ENCODE results near the gene NFE2L2.
"Not testable (repeated sequence)": the region's sequence is repeated elsewhere in the genome, so short reads cannot be mapped to it uniquely, and the experiment has no call there.

NFE2L2 gene

DNA sequence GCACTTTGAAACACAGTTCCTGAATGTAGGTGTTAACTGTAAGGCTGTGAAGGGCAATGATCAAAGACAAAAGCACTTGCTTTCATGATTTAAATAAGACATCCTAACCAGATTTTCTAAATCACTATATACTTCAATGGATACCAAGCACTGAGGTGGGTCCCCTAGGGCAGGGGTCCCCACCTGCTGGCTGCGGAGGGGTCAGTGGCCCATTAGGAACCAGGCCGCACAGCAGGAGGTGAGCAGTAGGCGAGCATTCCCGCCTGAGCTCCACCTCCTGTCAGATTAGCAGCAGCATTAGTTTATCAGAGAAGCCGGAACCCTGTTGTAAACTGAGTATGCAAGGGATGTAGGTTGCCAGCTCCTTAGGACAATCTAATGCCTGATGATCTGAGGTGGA lies 7.1 kb downstream of the NFE2L2 start:
- Mint-ChIP-seq H3K4me1 (ENCODE audit: low read depth) (peaks cover 67% of the 10 kb centered on the region), H3K9me3 (no peaks in the 10 kb centered on the region), H3K27ac (no peak overlapping the region), H3K4me3 (no peak overlapping the region), H3K36me3 (ENCODE audit: low read depth) (peaks cover 77% of the 10 kb centered on the region), H3K27me3 (no peaks in the 10 kb centered on the region)
- intact Hi-C loops (cut with micrococcal nuclease), result loop anchor here (10.0 kb wide), 1 partner anchor 137 kb away; the partner anchor contains the start of gene AGPS

GRCh38 chr2:177256695-177257094 lies 7.8 kb downstream of the NFE2L2 start:
- no peak overlapping the region for H3K27ac Mint-ChIP-seq
- peak overlapping the region; percentile 20 for H3K4me3 Mint-ChIP-seq
- intact Hi-C loops (cut with micrococcal nuclease), result loop anchor here (10.0 kb wide), 1 partner anchor 138 kb away; the partner anchor contains the start of gene AGPS

DNA sequence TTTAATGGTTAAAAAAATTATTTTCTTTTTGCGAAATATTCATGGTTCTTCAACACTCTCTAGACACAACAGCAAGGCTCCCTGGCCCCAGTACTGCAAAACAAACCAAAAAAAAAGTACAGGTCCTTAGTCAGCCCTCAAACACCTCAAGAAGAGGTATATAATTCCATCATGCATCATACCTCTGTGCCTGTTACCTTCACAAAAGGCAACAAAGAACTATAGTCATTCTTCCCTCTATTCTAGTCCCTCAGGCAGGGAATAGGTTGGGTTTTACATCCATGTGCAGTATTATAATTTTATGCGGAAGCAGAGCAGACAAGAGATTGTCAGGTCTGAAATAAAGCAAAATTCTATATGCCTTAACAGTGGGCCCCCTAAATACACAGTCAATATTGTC lies 8.5 kb downstream of the NFE2L2 start:
- H3K4me1 Mint-ChIP-seq (ENCODE audit: low read depth), result peaks cover 82% of the 10 kb centered on the region
- H3K27me3 Mint-ChIP-seq, result no peaks in the 10 kb centered on the region
- intact Hi-C loops (cut with micrococcal nuclease), result loop anchor here (10.0 kb wide), 1 partner anchor 139 kb away; the partner anchor contains the start of gene AGPS
- no peaks in the 10 kb centered on the region for H3K9me3 Mint-ChIP-seq
- H3K4me3 Mint-ChIP-seq, result no peak overlapping the region
- no peak overlapping the region for H3K27ac Mint-ChIP-seq
- H3K36me3 Mint-ChIP-seq (ENCODE audit: low read depth), result peaks cover 85% of the 10 kb centered on the region

More at GRCh38 chr2:177256695-177257094, 7.8 kb downstream of the NFE2L2 start:
- no peaks in the 10 kb centered on the region for H3K9me3 Mint-ChIP-seq
- no peaks in the 10 kb centered on the region for H3K27me3 Mint-ChIP-seq
- H3K4me1 Mint-ChIP-seq (ENCODE audit: low read depth), result peaks cover 75% of the 10 kb centered on the region
- peaks cover 85% of the 10 kb centered on the region for H3K36me3 Mint-ChIP-seq (ENCODE audit: low read depth)

GRCh38 chr2:177255227-177255601 lies 9.3 kb downstream of the NFE2L2 start:
- peaks cover 85% of the 10 kb centered on the region for H3K36me3 Mint-ChIP-seq (ENCODE audit: low read depth)
- no peak overlapping the region for H3K4me3 Mint-ChIP-seq
- H3K27ac Mint-ChIP-seq, result peak overlapping the region; percentile 55
- no peaks in the 10 kb centered on the region for H3K9me3 Mint-ChIP-seq
- H3K27me3 Mint-ChIP-seq, result no peaks in the 10 kb centered on the region
- peaks cover 83% of the 10 kb centered on the region for H3K4me1 Mint-ChIP-seq (ENCODE audit: low read depth)
- intact Hi-C loops (cut with micrococcal nuclease), result loop anchor here (10.0 kb wide), 1 partner anchor 140 kb away; the partner anchor contains the start of gene AGPS

DNA sequence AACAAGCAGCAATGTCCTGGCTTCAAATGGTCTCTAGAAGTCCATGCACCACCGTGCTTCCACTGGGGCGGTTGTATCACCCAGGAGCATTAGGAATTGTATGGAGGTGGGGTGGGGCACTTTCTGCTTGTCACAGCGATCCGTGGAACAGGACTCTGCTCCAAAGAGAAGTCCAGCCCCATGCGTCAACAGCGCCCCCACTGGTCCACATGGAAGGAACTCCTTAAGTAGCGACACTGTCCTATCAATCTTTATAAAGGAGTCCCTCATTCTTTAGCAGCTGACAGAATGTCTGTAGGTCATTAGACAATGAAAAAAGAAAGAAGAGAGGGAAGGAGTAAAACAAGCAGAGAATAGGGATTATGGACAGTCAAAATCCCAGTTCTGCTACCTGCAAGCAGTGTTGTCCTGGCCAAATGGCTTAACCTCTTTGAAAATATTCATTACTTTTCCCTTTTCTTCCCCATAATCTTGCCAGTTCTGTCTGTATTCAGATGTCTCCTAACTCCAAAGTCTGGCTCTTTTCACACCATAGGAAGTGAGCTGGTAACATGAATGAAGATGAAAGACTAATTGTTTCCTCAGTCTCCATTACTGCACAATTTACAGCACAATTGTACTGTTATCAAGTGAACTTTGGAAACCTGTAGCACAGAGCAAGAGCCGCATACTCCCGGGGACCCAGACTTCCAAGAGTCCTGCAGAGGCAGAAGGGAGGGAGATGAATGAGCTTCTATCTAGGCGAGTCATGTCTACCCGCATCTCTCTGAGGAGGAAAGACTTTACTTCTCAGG lies 9.9 kb downstream of the NFE2L2 start:
- no peaks in the 10 kb centered on the region for H3K27me3 Mint-ChIP-seq
- peak overlapping the region; percentile 55 for H3K27ac Mint-ChIP-seq
- intact Hi-C loops (cut with micrococcal nuclease), result loop anchor here (10.0 kb wide), 1 partner anchor 140 kb away; the partner anchor contains the start of gene AGPS
- H3K36me3 Mint-ChIP-seq (ENCODE audit: low read depth), result peaks cover 85% of the 10 kb centered on the region
- peaks cover 85% of the 10 kb centered on the region for H3K4me1 Mint-ChIP-seq (ENCODE audit: low read depth)
- no peaks in the 10 kb centered on the region for H3K9me3 Mint-ChIP-seq
- H3K4me3 Mint-ChIP-seq, result no peak overlapping the region

GRCh38 chr2:177253704-177254103 lies 10.8 kb downstream of the NFE2L2 start:
- Mint-ChIP-seq H3K27me3 (no peaks in the 10 kb centered on the region), H3K4me1 (ENCODE audit: low read depth) (peaks cover 89% of the 10 kb centered on the region), H3K9me3 (no peaks in the 10 kb centered on the region), H3K36me3 (ENCODE audit: low read depth) (peaks cover 81% of the 10 kb centered on the region), H3K27ac (no peak overlapping the region), H3K4me3 (no peak overlapping the region)
- intact Hi-C loops (cut with micrococcal nuclease), result loop anchor here (10.0 kb wide), 1 partner anchor 141 kb away; the partner anchor contains the start of gene AGPS

- intact Hi-C loops (cut with micrococcal nuclease), result loop anchor here (10.0 kb wide), 1 partner anchor 142 kb away; the partner anchor contains the start of gene AGPS
- Mint-ChIP-seq H3K9me3 (no peaks in the 10 kb centered on the region), H3K4me3 (peak overlapping the region; percentile 1), H3K27ac (peak overlapping the region; percentile 75), H3K36me3 (ENCODE audit: low read depth) (peaks cover 79% of the 10 kb centered on the region), H3K4me1 (ENCODE audit: low read depth) (peaks cover 90% of the 10 kb centered on the region), H3K27me3 (no peaks in the 10 kb centered on the region)
Measured at GRCh38 chr2:177252808-177253531, 11.6 kb downstream of the NFE2L2 start.

- H3K4me1 Mint-ChIP-seq (ENCODE audit: low read depth), result peaks cover 84% of the 10 kb centered on the region
- peak overlapping the region; percentile 55 for H3K4me3 Mint-ChIP-seq
- intact Hi-C loops (cut with micrococcal nuclease), result loop anchor here (10.0 kb wide), 1 partner anchor 144 kb away; the partner anchor contains the start of gene AGPS
- peaks cover 72% of the 10 kb centered on the region for H3K36me3 Mint-ChIP-seq (ENCODE audit: low read depth)
- H3K27me3 Mint-ChIP-seq, result no peaks in the 10 kb centered on the region
- no peaks in the 10 kb centered on the region for H3K9me3 Mint-ChIP-seq
- peak overlapping the region; percentile 75 for H3K27ac Mint-ChIP-seq
Measured at GRCh38 chr2:177251165-177251542, 13.4 kb downstream of the NFE2L2 start.

- Mint-ChIP-seq H3K9me3 (no peaks in the 10 kb centered on the region), H3K27me3 (no peaks in the 10 kb centered on the region), H3K4me3 (no peak overlapping the region), H3K36me3 (ENCODE audit: low read depth) (peaks cover 69% of the 10 kb centered on the region), H3K4me1 (ENCODE audit: low read depth) (peaks cover 84% of the 10 kb centered on the region), H3K27ac (no peak overlapping the region)
- intact Hi-C loops (cut with micrococcal nuclease), result loop anchor here (10.0 kb wide), 1 partner anchor 144 kb away; the partner anchor contains the start of gene AGPS
Measured at GRCh38 chr2:177250461-177250860, 14.1 kb downstream of the NFE2L2 start.

- H3K9me3 Mint-ChIP-seq, result no peaks in the 10 kb centered on the region
- intact Hi-C loops (cut with micrococcal nuclease), result no loop called here
- peaks cover 83% of the 10 kb centered on the region for H3K4me1 Mint-ChIP-seq (ENCODE audit: low read depth)
- no peak overlapping the region for H3K4me3 Mint-ChIP-seq
- H3K27me3 Mint-ChIP-seq, result no peaks in the 10 kb centered on the region
- H3K36me3 Mint-ChIP-seq (ENCODE audit: low read depth), result peaks cover 66% of the 10 kb centered on the region
- H3K27ac Mint-ChIP-seq, result peak overlapping the region; percentile 41
Measured at GRCh38 chr2:177249038-177249437, 15.5 kb downstream of the NFE2L2 start.

DNA sequence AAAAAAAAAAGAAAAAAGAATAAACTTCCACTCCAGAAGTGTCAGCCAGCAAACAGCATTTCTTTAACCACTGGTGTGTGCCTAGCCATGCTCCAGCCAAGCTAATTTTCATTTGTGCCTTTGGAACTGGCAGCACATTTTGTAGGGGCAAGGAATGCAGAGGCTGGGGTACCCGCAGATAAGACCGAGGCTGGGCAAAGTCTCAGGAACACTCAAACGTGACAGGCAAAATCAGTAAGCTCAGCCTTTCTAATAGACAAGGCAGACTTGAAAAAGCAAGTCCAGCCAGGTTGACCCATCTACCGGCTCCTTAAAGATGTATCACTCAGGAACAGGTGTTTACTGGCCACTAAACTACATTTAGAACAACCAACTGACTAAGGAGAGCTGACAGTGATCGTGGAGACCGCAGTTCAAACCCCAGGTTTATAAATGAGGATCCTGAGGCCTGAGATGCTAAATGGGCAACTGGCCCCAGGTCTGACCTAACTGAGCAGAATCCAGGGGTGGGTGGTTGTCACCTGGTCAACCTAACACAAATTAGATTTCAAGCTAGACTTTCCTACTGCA lies 16.7 kb downstream of the NFE2L2 start:
- H3K27me3 Mint-ChIP-seq, result no peaks in the 10 kb centered on the region
- H3K27ac Mint-ChIP-seq, result peak overlapping the region; percentile 41
- H3K36me3 Mint-ChIP-seq (ENCODE audit: low read depth), result peaks cover 69% of the 10 kb centered on the region
- no peak overlapping the region for H3K4me3 Mint-ChIP-seq
- intact Hi-C loops (cut with micrococcal nuclease), result no loop called here
- H3K9me3 Mint-ChIP-seq, result no peaks in the 10 kb centered on the region
- H3K4me1 Mint-ChIP-seq (ENCODE audit: low read depth), result peaks cover 82% of the 10 kb centered on the region

DNA sequence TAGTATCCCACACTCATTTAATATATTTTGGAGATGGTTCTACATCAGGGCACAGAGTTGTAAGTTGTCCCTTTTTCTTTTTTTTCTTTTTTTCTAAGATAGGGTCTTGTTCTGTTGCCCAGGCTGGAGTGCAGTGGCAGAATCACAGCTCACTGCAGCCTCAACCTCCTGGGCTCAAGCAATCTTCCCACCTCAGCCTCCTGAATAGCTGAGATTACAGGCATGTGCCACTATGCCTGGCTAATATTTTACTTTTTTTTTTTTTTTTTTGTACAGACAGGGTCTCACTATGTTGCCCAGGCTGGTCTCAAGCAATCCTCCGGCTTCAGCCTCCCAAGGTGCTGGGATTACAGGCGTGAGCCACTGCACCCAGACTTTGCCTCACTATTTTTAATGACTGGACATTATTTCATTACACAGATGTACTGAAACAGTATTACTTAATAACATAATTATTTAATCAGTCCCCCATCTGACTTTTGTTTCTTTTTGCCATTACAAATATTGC lies 17.9 kb downstream of the NFE2L2 start:
- H3K27ac Mint-ChIP-seq; intact Hi-C loops (cut with micrococcal nuclease); H3K27me3 Mint-ChIP-seq; H3K9me3 Mint-ChIP-seq: not testable (repeated sequence)
- H3K4me3 Mint-ChIP-seq, result peak overlapping the region; percentile 9
- H3K36me3 Mint-ChIP-seq (ENCODE audit: low read depth), result peaks cover 69% of the 10 kb centered on the region
- peaks cover 82% of the 10 kb centered on the region for H3K4me1 Mint-ChIP-seq (ENCODE audit: low read depth)

DNA sequence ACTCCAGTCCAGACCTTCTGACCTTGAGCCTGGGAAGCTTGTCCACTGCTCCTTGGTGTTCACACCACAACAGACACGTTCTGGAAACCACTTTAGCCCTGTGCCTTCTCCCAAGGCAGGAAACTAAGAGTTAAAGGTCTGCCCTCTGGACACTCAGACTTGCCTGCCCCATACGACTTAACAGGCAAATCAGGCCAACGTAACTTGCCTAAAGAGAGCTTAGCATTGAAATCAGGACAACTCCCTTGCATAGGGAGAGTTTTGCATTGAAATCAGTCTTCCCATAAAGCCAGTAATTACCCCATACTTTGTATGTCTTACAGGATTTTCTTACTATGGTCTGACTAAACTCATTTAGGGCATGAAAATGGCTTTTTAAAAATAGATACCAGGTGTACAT lies 18.5 kb downstream of the NFE2L2 start:
- peak overlapping the region; percentile 26 for H3K4me3 Mint-ChIP-seq
- H3K27me3 Mint-ChIP-seq, result no peaks in the 10 kb centered on the region
- peak overlapping the region; percentile 93 for H3K27ac Mint-ChIP-seq
- intact Hi-C loops (cut with micrococcal nuclease), result no loop called here
- peaks cover 69% of the 10 kb centered on the region for H3K36me3 Mint-ChIP-seq (ENCODE audit: low read depth)
- H3K9me3 Mint-ChIP-seq, result no peaks in the 10 kb centered on the region
- H3K4me1 Mint-ChIP-seq (ENCODE audit: low read depth), result peaks cover 82% of the 10 kb centered on the region

Measured in dendritic cell treated with granulocyte-macrophage colony-stimulating factor and Interleukin-4, amounts not matched to agents 40 ng/mL and 50 ng/mL, for 4 days (primary cell).